H9 (cell line): ENCODE measurements around the gene MSI2. TPM values are rescaled to one million over a fixed set of nuclear protein-coding genes. Genes with fewer than 3 reads are reported as not detected.

Experiments
- DNase-seq: peaks from one replicate; pipeline ENCODE4 v3.0.0-alpha.2; 2017
- H2AFZ ChIP-seq: one replicate; pipeline ENCODE4 v1.6.1; 2013; ENCODE audit warnings: mild to moderate bottlenecking, low read length, control low read depth, moderate library complexity
- H2AK5ac ChIP-seq: 2 replicates; pipeline ENCODE4 v1.6.1; 2013; ENCODE audit warnings: low read length, control low read depth, mixed read lengths; ENCODE audit not compliant: insufficient read length
- H2BK120ac ChIP-seq: one replicate; pipeline ENCODE4 v1.6.1; 2013; ENCODE audit warnings: low read depth, mild to moderate bottlenecking, low read length, control low read depth, inconsistent platforms; ENCODE audit not compliant: poor library complexity, severe bottlenecking
- H2BK12ac ChIP-seq: 2 replicates; pipeline ENCODE4 v1.6.1; 2013; ENCODE audit warnings: low read length, control low read depth, mixed read lengths, low read depth; ENCODE audit not compliant: insufficient read length
- H2BK15ac ChIP-seq: 2 replicates; pipeline ENCODE4 v1.6.1; 2013; ENCODE audit warnings: low read depth, low read length, control low read depth
- H2BK20ac ChIP-seq: one replicate; pipeline ENCODE4 v1.6.1; 2013; ENCODE audit warnings: low read depth, mild to moderate bottlenecking, low read length, control low read depth, inconsistent platforms; ENCODE audit not compliant: poor library complexity, severe bottlenecking
- H2BK5ac ChIP-seq: 2 replicates; pipeline ENCODE4 v1.6.1; 2013; ENCODE audit warnings: low read length, control low read depth, mixed read lengths; ENCODE audit not compliant: insufficient read length
- H3K14ac ChIP-seq: 2 replicates; pipeline ENCODE4 v1.6.1; 2013; ENCODE audit warnings: low read length, control low read depth; ENCODE audit not compliant: insufficient read depth
- H3K18ac ChIP-seq: 2 replicates; pipeline ENCODE4 v1.6.1; 2013; ENCODE audit warnings: low read depth, mild to moderate bottlenecking, mixed read lengths, low read length, control low read depth; ENCODE audit not compliant: insufficient read length
- H3K23ac ChIP-seq: 2 replicates; pipeline ENCODE4 v1.6.1; 2013; ENCODE audit warnings: low read length, control low read depth, mixed read lengths, low read depth; ENCODE audit not compliant: insufficient read length
- H3K23me2 ChIP-seq: 2 replicates; pipeline ENCODE4 v1.6.1; 2013; ENCODE audit warnings: low read depth, mild to moderate bottlenecking, mixed read lengths, low read length, control low read depth; ENCODE audit not compliant: insufficient read length, poor library complexity, severe bottlenecking
- H3K27ac ChIP-seq: 2 replicates; pipeline ENCODE4 v1.5.1; 2013; ENCODE audit warnings: low read length, control low read depth, mixed read lengths, low read depth; ENCODE audit not compliant: insufficient read length
- H3K27me3 ChIP-seq: 2 replicates; pipeline ENCODE4 v1.6.1; 2013; ENCODE audit warnings: low read length, control low read depth, inconsistent platforms; ENCODE audit not compliant: insufficient read depth
- H3K4ac ChIP-seq: 2 replicates; pipeline ENCODE4 v1.6.1; 2013; ENCODE audit warnings: low read depth, mild to moderate bottlenecking, control low read depth, inconsistent platforms, low read length, moderate library complexity
- H3K4me1 ChIP-seq: 2 replicates; pipeline ENCODE4 v1.6.1; 2013; ENCODE audit warnings: low read length, control low read depth, inconsistent platforms; ENCODE audit not compliant: insufficient read depth
- H3K4me2 ChIP-seq: 2 replicates; pipeline ENCODE4 v1.6.1; 2013; ENCODE audit warnings: low read length, control low read depth, mixed read lengths; ENCODE audit not compliant: insufficient read length, insufficient read depth
- H3K56ac ChIP-seq: 2 replicates; pipeline ENCODE4 v1.6.1; 2013; ENCODE audit warnings: low read depth, mild to moderate bottlenecking, mixed read lengths, low read length, control low read depth; ENCODE audit not compliant: insufficient read length
- H3K79me1 ChIP-seq: 2 replicates; pipeline ENCODE4 v1.6.1; 2013; ENCODE audit warnings: low read depth, mild to moderate bottlenecking, moderate library complexity, low read length, control low read depth, inconsistent platforms; ENCODE audit not compliant: insufficient read depth, poor library complexity, severe bottlenecking
- H3K79me2 ChIP-seq: 2 replicates; pipeline ENCODE4 v1.6.1; 2013; ENCODE audit warnings: low read length, control low read depth, inconsistent platforms; ENCODE audit not compliant: insufficient read depth
- H3K9ac ChIP-seq: 2 replicates; pipeline ENCODE4 v1.6.1; 2013; ENCODE audit warnings: low read length, control low read depth, mixed read lengths; ENCODE audit not compliant: insufficient read length; ENCODE audit errors: extremely low read depth
- H3K9me3 ChIP-seq: one replicate; pipeline ENCODE4 v1.6.1; 2013; ENCODE audit warnings: low read depth, low read length, inconsistent platforms; ENCODE audit not compliant: control insufficient read depth
- H3T11ph ChIP-seq: one replicate; pipeline ENCODE4 v1.6.1; 2013; ENCODE audit warnings: mild to moderate bottlenecking, low read length, control low read depth, inconsistent platforms
- H4K20me1 ChIP-seq: one replicate; pipeline ENCODE4 v1.6.1; 2013; ENCODE audit not compliant: control insufficient read depth, insufficient read length, insufficient read depth
- H4K5ac ChIP-seq: 2 replicates; pipeline ENCODE4 v1.6.1; 2013; ENCODE audit warnings: low read depth, mild to moderate bottlenecking, mixed read lengths, low read length, control low read depth; ENCODE audit not compliant: insufficient read length
- H4K8ac ChIP-seq: replicated peaks from 2 replicates; pipeline ENCODE4 v1.6.1; 2013; ENCODE audit warnings: low read length, control low read depth, mixed read lengths, low read depth; ENCODE audit not compliant: insufficient read length
- H4K91ac ChIP-seq: 2 replicates; pipeline ENCODE4 v1.6.1; 2013; ENCODE audit warnings: low read depth, mild to moderate bottlenecking, moderate library complexity, mixed read lengths, low read length, control low read depth; ENCODE audit not compliant: insufficient read length
- H3K27ac Mint-ChIP-seq, 3 experiments: 2 replicates in 2 of 3; 3 replicates in 1 of 3; pipeline ENCODE4 v1.8.0; 2020 to 2021; ENCODE audit warnings: mixed read lengths in 3 of 3, mild to moderate bottlenecking in 1 of 3, moderate library complexity in 1 of 3
- H3K27me3 Mint-ChIP-seq: 2 replicates; pipeline ENCODE4 v1.8.0; 2021; ENCODE audit warnings: low read depth, mild to moderate bottlenecking, moderate library complexity, mixed read lengths
- H3K36me3 Mint-ChIP-seq, 3 experiments: 2 replicates in 2 of 3; 3 replicates in 1 of 3; pipeline ENCODE4 v1.8.0; 2020 to 2021; ENCODE audit warnings: low read depth in 3 of 3, mixed read lengths in 3 of 3; ENCODE audit not compliant: insufficient read depth in 1 of 3
- H3K4me1 Mint-ChIP-seq, 2 experiments: 2 replicates each; pipeline ENCODE4 v1.8.0; 2020; ENCODE audit warnings: mixed read lengths in 2 of 2
- H3K4me3 Mint-ChIP-seq, 2 experiments: 2 replicates in 1 of 2; 3 replicates in 1 of 2; pipeline ENCODE4 v1.8.0; 2020 to 2021; ENCODE audit warnings: mild to moderate bottlenecking in 2 of 2, mixed read lengths in 2 of 2, moderate library complexity in 1 of 2
- H3K9me3 Mint-ChIP-seq, 2 experiments: 2 replicates in 1 of 2; 3 replicates in 1 of 2; pipeline ENCODE4 v1.8.0; 2020; ENCODE audit warnings: mild to moderate bottlenecking in 2 of 2, mixed read lengths in 2 of 2, moderate library complexity in 1 of 2
- WGBS: extraction: QIAGEN DNeasy Blood & Tissue Kit; methylation state at CpG from one replicate; pipeline ENCODE4 v1.1.7; 2013; ENCODE audit warnings: missing lambda C conversion rate, low lambda C conversion rate, mixed read lengths; ENCODE audit not compliant: insufficient read length; ENCODE audit errors: extremely low coverage; 5-methylcytosine and 5-hydroxymethylcytosine counted together
- total RNA-seq: library from RNA; stranded (reverse); gene quantifications from 2 replicates; pipeline ENCODE4 v1.2.1, GENCODE V29; 2021
- TF ChIP-seq, protein P1 (sequence below): fragments of 200-600 bp; sonication (generic); conservative IDR thresholded peaks from 3 replicates; pipeline ENCODE4 v1.8.0; 2021; ENCODE audit warnings: antibody characterized with exemption, mild to moderate bottlenecking

Gene MSI2
- total RNA-seq, 1 experiment from 2014 or later, result 98.5 TPM

DNA sequence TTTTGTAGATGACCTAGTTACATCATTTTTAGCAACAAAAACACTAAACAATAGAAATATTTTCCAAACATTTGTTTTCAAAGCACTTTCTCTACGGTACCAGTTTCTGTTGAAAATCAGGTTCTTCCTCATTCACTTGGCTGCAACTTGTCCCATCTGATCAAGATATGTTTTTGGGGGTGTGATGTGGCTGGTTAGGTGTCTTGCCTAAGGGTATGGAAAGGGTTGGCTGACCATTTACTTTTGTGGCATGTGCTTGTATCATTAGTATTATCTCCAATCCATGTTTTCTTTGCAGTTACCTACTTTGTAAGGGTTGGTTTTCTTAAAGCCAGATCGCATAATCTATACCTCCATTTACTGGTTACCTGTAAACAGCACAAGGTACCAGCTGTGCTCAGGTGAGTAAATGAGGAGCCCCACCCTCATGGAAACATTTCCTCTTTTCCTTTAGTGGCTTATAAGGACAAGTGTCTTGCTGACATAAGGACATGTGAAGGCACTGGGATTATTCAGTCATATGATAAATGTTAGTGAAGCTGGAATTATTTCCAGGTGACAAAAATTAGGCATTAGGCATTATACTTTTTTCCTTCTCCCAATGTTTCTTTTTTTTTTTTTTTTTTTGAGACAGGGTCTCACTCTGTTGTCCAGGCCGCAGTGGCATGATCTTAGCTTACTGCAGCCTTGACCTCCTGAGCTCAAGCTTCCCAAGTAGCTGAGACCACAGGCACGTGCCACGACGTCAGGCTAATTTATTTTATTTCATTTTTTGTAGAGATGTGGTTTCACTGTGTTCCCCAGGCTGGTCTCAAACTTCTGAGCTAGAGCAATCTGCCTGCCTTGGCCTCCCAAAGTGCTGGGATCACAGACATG, 326.8 kb downstream of the MSI2 start:
- H2BK12ac ChIP-seq, result no peak overlapping the region
- H2BK120ac ChIP-seq, result no peak overlapping the region
- H3K4me1 ChIP-seq, result peaks cover 4% of the 10 kb centered on the region; the same call in 1 of the 2 replicates
- no peak overlapping the region for H3K14ac ChIP-seq
- no peak overlapping the region for H4K5ac ChIP-seq
- H2AK5ac ChIP-seq, result no peak overlapping the region
- TF ChIP-seq, protein P1, sequence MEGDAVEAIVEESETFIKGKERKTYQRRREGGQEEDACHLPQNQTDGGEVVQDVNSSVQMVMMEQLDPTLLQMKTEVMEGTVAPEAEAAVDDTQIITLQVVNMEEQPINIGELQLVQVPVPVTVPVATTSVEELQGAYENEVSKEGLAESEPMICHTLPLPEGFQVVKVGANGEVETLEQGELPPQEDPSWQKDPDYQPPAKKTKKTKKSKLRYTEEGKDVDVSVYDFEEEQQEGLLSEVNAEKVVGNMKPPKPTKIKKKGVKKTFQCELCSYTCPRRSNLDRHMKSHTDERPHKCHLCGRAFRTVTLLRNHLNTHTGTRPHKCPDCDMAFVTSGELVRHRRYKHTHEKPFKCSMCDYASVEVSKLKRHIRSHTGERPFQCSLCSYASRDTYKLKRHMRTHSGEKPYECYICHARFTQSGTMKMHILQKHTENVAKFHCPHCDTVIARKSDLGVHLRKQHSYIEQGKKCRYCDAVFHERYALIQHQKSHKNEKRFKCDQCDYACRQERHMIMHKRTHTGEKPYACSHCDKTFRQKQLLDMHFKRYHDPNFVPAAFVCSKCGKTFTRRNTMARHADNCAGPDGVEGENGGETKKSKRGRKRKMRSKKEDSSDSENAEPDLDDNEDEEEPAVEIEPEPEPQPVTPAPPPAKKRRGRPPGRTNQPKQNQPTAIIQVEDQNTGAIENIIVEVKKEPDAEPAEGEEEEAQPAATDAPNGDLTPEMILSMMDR, result no peak
- H3K23me2 ChIP-seq, result no peaks in the 10 kb centered on the region
- H4K91ac ChIP-seq, result no peak overlapping the region
- no peak overlapping the region for H3K27ac ChIP-seq
- H2BK20ac ChIP-seq, result no peak overlapping the region
- no peak for DNase-seq
- no peak overlapping the region for H3K9ac ChIP-seq
- no peaks in the 10 kb centered on the region for H3K9me3 ChIP-seq
- Mint-ChIP-seq H3K4me3 (no peak overlapping the region), H3K27ac (peak overlapping the region in 1 of 3 experiments; percentile 24; a peak in 2 of 7 replicates), H3K9me3 (no peaks in the 10 kb centered on the region), H3K36me3 (no peaks in the 10 kb centered on the region), H3K27me3 (no peaks in the 10 kb centered on the region), H3K4me1 (peaks cover 12 to 38% of the 10 kb centered on the region in 2 experiments)
- H2BK15ac ChIP-seq, result no peak overlapping the region
- H3K79me2 ChIP-seq, result no peaks in the 10 kb centered on the region
- H4K20me1 ChIP-seq, result no peaks in the 10 kb centered on the region
- H3K56ac ChIP-seq, result no peak overlapping the region
- H3K27me3 ChIP-seq, result no peaks in the 10 kb centered on the region
- WGBS, result no CpG with 5 or more reads among the region's 6 CpGs
- no peak overlapping the region for H4K8ac ChIP-seq
- H3K23ac ChIP-seq, result no peak overlapping the region
- no peak overlapping the region for H2AFZ ChIP-seq
- H2BK5ac ChIP-seq, result no peak overlapping the region
- no peak overlapping the region for H3K18ac ChIP-seq
- no peak overlapping the region for H3K4ac ChIP-seq
- no peak overlapping the region for H3K4me2 ChIP-seq
- H3T11ph ChIP-seq, result no peak overlapping the region
- H3K79me1 ChIP-seq, result no peaks in the 10 kb centered on the region
